Measurements from ENCODE around the gene TMEM131L. TPM values are rescaled to one million over a fixed set of nuclear protein-coding genes. Genes with fewer than 3 reads are reported as not detected.
"Not testable (repeated sequence)": the region's sequence is repeated elsewhere in the genome, so short reads cannot be mapped to it uniquely, and the experiment has no call there.

TMEM131L gene
- total RNA-seq, 3 donors from 2014 or later (not counting 1 experiment from before 2014, with no cell fraction given) = 67.8 to 105 (median 71.1) TPM

- ATAC-seq = no peak
- Histone ChIP-seq H3K4me1 (ENCODE audit: control insufficient read depth, insufficient read depth, low read length) (no peaks in the 10 kb centered on the region), H3K9me3 (ENCODE audit: control insufficient read depth, insufficient read depth, low read length) (no peaks in the 10 kb centered on the region), H3K27ac (ENCODE audit: low read length) (no peak overlapping the region), H3K4me3 (ENCODE audit: low read length) (no peak overlapping the region), H3K36me3 (ENCODE audit: control insufficient read depth, insufficient read depth, low read length) (peaks cover 97% of the 10 kb centered on the region), H3K27me3 (ENCODE audit: control insufficient read depth, insufficient read depth, low read length) (no peaks in the 10 kb centered on the region)
- TF ChIP-seq CTCF (IDR thresholded peaks at IDR 0.05) = no peak
- peaks cover 29% of the 10 kb centered on the region for H3K36me3 Mint-ChIP-seq
- no peak for DNase-seq
- H3K27ac Mint-ChIP-seq = peak overlapping the region in 1 of 2 donors; percentile 53
- H3K4me3 Mint-ChIP-seq = no peak overlapping the region
- intact Hi-C loops (cut with micrococcal nuclease) = no loop called here
- no peaks in the 10 kb centered on the region for H3K27me3 Mint-ChIP-seq (ENCODE audit: low read depth in 2 of 2)
- H3K4me1 Mint-ChIP-seq = peaks cover 0 to 10% of the 10 kb centered on the region in 2 donors
- no peaks in the 10 kb centered on the region for H3K9me3 Mint-ChIP-seq
- WGBS (ENCODE audit: insufficient coverage) = 98% methylated on average over 3 of the region's 3 CpGs
Observed at GRCh38 chr4:153603835-153604234, 137.7 kb downstream of the TMEM131L start.

DNA sequence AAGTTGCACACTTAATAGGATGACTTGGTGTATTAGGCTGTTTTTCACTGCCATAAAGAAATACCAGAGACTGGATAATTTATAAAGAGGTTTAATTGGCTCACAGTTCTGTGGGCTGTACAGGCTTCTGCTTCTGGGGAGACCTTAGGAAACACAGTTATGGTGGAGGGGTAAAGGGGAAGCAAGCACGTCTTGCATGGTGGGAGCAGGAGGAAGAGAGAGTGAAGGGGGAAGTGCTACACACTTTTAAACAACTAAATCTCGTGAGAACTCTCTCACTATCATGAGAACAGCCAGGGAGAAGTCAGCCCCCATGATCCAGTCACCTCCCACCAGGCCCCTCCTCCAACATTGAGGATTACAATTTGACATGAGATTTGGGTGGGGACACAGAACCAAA, 142.9 kb downstream of the TMEM131L start:
- H3K4me3 Mint-ChIP-seq; H3K4me1 ChIP-seq (ENCODE audit: control insufficient read depth, insufficient read depth, low read length); H3K9me3 Mint-ChIP-seq; ATAC-seq; DNase-seq; H3K27me3 ChIP-seq (ENCODE audit: control insufficient read depth, insufficient read depth, low read length); intact Hi-C loops (cut with micrococcal nuclease); H3K27ac ChIP-seq (ENCODE audit: low read length); H3K27me3 Mint-ChIP-seq (ENCODE audit: low read depth in 2 of 2); H3K4me3 ChIP-seq (ENCODE audit: low read length); H3K9me3 ChIP-seq (ENCODE audit: control insufficient read depth, insufficient read depth, low read length): not testable (repeated sequence)
- peaks cover 90% of the 10 kb centered on the region for H3K36me3 ChIP-seq (ENCODE audit: control insufficient read depth, insufficient read depth, low read length)
- H3K36me3 Mint-ChIP-seq = peaks cover 35% of the 10 kb centered on the region
- peaks cover 22 to 24% of the 10 kb centered on the region in 2 donors for H3K4me1 Mint-ChIP-seq
- no CpG with 5 or more reads among the region's 2 CpGs for WGBS (ENCODE audit: insufficient coverage)
- peak overlapping the region; percentile 29 to 62 for H3K27ac Mint-ChIP-seq

- WGBS (ENCODE audit: insufficient coverage) = 75% methylated on average over 4 of the region's 5 CpGs
- H3K27me3 Mint-ChIP-seq (ENCODE audit: low read depth in 2 of 2) = no peaks in the 10 kb centered on the region
- peaks cover 40% of the 10 kb centered on the region in 2 donors for H3K4me1 Mint-ChIP-seq
- H3K27ac Mint-ChIP-seq = peak overlapping the region; percentile 67 to 71
- ATAC-seq (no peak), DNase-seq (no peak)
- TF ChIP-seq CTCF (IDR thresholded peaks at IDR 0.05) = no peak
- Histone ChIP-seq H3K4me3 (ENCODE audit: low read length) (no peak overlapping the region), H3K27ac (ENCODE audit: low read length) (no peak overlapping the region), H3K4me1 (ENCODE audit: control insufficient read depth, insufficient read depth, low read length) (peaks cover 3% of the 10 kb centered on the region), H3K27me3 (ENCODE audit: control insufficient read depth, insufficient read depth, low read length) (no peaks in the 10 kb centered on the region), H3K9me3 (ENCODE audit: control insufficient read depth, insufficient read depth, low read length) (no peaks in the 10 kb centered on the region), H3K36me3 (ENCODE audit: control insufficient read depth, insufficient read depth, low read length) (peaks cover 90% of the 10 kb centered on the region)
- no peak overlapping the region for H3K4me3 Mint-ChIP-seq
- no peaks in the 10 kb centered on the region for H3K9me3 Mint-ChIP-seq
- intact Hi-C loops (cut with micrococcal nuclease) = no loop called here
- H3K36me3 Mint-ChIP-seq = peaks cover 42% of the 10 kb centered on the region
Observed at GRCh38 chr4:153610623-153611376, 144.6 kb downstream of the TMEM131L start.

DNA sequence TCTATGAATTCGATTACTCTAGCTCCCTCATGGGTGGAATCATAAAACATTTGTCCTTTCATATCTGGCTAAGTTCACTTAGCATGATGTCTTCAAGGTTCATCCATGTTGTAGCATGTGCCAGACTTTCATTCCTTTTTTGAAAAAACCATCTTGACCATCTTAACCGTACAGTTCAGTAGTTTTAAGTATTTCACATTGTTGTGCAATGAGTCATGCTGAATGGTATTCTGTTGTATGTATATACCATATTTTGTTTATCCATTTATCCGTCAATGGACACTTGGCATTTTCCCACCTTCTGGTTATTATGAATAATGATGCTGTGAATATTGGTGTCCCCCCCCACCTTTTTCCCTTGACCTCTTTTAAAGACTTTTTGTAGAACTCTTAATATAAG, 145.5 kb downstream of the TMEM131L start:
- 94% methylated on average over 1 of the region's 3 CpGs for WGBS (ENCODE audit: insufficient coverage)
- no peaks in the 10 kb centered on the region for H3K9me3 ChIP-seq (ENCODE audit: control insufficient read depth, insufficient read depth, low read length)
- DNase-seq = no peak
- intact Hi-C loops (cut with micrococcal nuclease) = no loop called here
- H3K27ac ChIP-seq (ENCODE audit: low read length) = no peak overlapping the region
- no peak for TF ChIP-seq CTCF (IDR thresholded peaks at IDR 0.05)
- H3K4me3 Mint-ChIP-seq = no peak overlapping the region
- peak overlapping the region; percentile 25 to 71 for H3K27ac Mint-ChIP-seq
- no peaks in the 10 kb centered on the region for H3K9me3 Mint-ChIP-seq
- no peak for ATAC-seq
- H3K4me3 ChIP-seq (ENCODE audit: low read length) = no peak overlapping the region
- H3K4me1 Mint-ChIP-seq = peaks cover 39 to 44% of the 10 kb centered on the region in 2 donors
- no peaks in the 10 kb centered on the region for H3K27me3 Mint-ChIP-seq (ENCODE audit: low read depth in 2 of 2)
- H3K36me3 Mint-ChIP-seq = peaks cover 39% of the 10 kb centered on the region
- H3K27me3 ChIP-seq (ENCODE audit: control insufficient read depth, insufficient read depth, low read length) = no peaks in the 10 kb centered on the region
- H3K36me3 ChIP-seq (ENCODE audit: control insufficient read depth, insufficient read depth, low read length) = peaks cover 86% of the 10 kb centered on the region
- peaks cover 6% of the 10 kb centered on the region for H3K4me1 ChIP-seq (ENCODE audit: control insufficient read depth, insufficient read depth, low read length)
